ENCODE results near the gene IQCM.

The IQCM gene

GRCh38 chr4:149727663-149728062, 88.0 kb downstream of the IQCM start:
- no peak for DNase-seq (ENCODE audit: extremely low spot score)
- TF ChIP-seq CTCF (IDR thresholded peaks at IDR 0.05; ENCODE audit: control extremely low read depth, extremely low read depth, low read depth, missing control alignments), result no peak
- POLR2A ChIA-PET, result no interaction called here
- CTCF ChIA-PET, result interaction anchor here (1.6 kb wide), 1 partner anchor 8 kb away, joined by 6 read pairs; no protein-coding TSS in a partner anchor

- ChIA-PET POLR2A (no interaction called here), CTCF (no interaction called here)
Observed at GRCh38 chr4:149723065-149723464, 92.6 kb downstream of the IQCM start.

GRCh38 chr4:149719806-149720205, 95.8 kb downstream of the IQCM start:
- peak; percentile 7 for DNase-seq (ENCODE audit: extremely low spot score)
- POLR2A ChIA-PET, result no interaction called here
- CTCF ChIA-PET, result interaction anchor here (1.0 to 2.0 kb wide), 2 partner anchors 8 to 9 kb away, joined by 4 to 6 read pairs; no protein-coding TSS in a partner anchor
- no peak for TF ChIP-seq CTCF (IDR thresholded peaks at IDR 0.05; ENCODE audit: control extremely low read depth, extremely low read depth, low read depth, missing control alignments)

More at GRCh38 chr4:149723065-149723464, 92.6 kb downstream of the IQCM start:
- TF ChIP-seq CTCF (IDR thresholded peaks at IDR 0.05; ENCODE audit: control extremely low read depth, extremely low read depth, low read depth, missing control alignments), result no peak
- no peak for DNase-seq (ENCODE audit: extremely low spot score)

- no peak for DNase-seq (ENCODE audit: extremely low spot score)
- ChIA-PET CTCF (interaction anchor here (1.0 to 2.0 kb wide), 2 partner anchors 8 to 9 kb away, joined by 4 to 6 read pairs; no protein-coding TSS in a partner anchor), POLR2A (no interaction called here)
- no peak for TF ChIP-seq CTCF (IDR thresholded peaks at IDR 0.05; ENCODE audit: control extremely low read depth, extremely low read depth, low read depth, missing control alignments)
Observed at GRCh38 chr4:149719357-149719756, 96.3 kb downstream of the IQCM start.

GRCh38 chr4:149718500-149718899, 97.1 kb downstream of the IQCM start:
- TF ChIP-seq CTCF (IDR thresholded peaks at IDR 0.05; ENCODE audit: control extremely low read depth, extremely low read depth, low read depth, missing control alignments), result no peak
- no peak for DNase-seq (ENCODE audit: extremely low spot score)
- ChIA-PET CTCF (interaction anchor here (2.0 kb wide), 1 partner anchor 9 kb away, joined by 6 read pairs; no protein-coding TSS in a partner anchor), POLR2A (no interaction called here)

GRCh38 chr4:149716728-149717127, 98.9 kb downstream of the IQCM start:
- ChIA-PET POLR2A (no interaction called here), CTCF (no interaction called here)
- no peak for DNase-seq (ENCODE audit: extremely low spot score)
- no peak for TF ChIP-seq CTCF (IDR thresholded peaks at IDR 0.05; ENCODE audit: control extremely low read depth, extremely low read depth, low read depth, missing control alignments)

Measured in GM10248 (cell line).